T follicular helper cell (primary cell): ENCODE data around the gene CYB5D1.
A peak's percentile ranks its signal among the peaks of the same experiment; 100 is the strongest.

Source experiments
- DNase-seq: peaks from one replicate; pipeline ENCODE4 v3.0.0-alpha.2; 2020; ENCODE audit warnings: low read depth

Gene CYB5D1

GRCh38 chr17:7885367-7886226 lies 27.8 kb downstream of the CYB5D1 start:
- DNase-seq: peak; percentile 4

GRCh38 chr17:7886227-7887037 lies 28.6 kb downstream of the CYB5D1 start:
- peak; percentile 64 for DNase-seq

GRCh38 chr17:7887038-7887481 lies 29.3 kb downstream of the CYB5D1 start:
- no peak for DNase-seq

GRCh38 chr17:7887482-7888183 lies 29.8 kb downstream of the CYB5D1 start:
- peak; percentile 82 for DNase-seq

- peak; percentile 12 for DNase-seq
Measured at GRCh38 chr17:7888184-7888920, 30.5 kb downstream of the CYB5D1 start, which contains the start of gene CHD3. Gene CHD3, plus strand, starts transcription at chr17:7888789. Its CDS starts 212 bp downstream, at chr17:7889001.

GRCh38 chr17:7889166-7889955 lies 31.6 kb downstream of the CYB5D1 start:
- peak; percentile 14 for DNase-seq

GRCh38 chr17:7893187-7893880 lies 35.5 kb downstream of the CYB5D1 start:
- DNase-seq: no peak

GRCh38 chr17:7894226-7894625 lies 36.4 kb downstream of the CYB5D1 start:
- no peak for DNase-seq

- DNase-seq: no peak
Measured at GRCh38 chr17:7894866-7895265, 37.1 kb downstream of the CYB5D1 start.

- no peak for DNase-seq
Measured at GRCh38 chr17:7897090-7897489, 39.3 kb downstream of the CYB5D1 start.

- DNase-seq: no peak
Measured at GRCh38 chr17:7897773-7898172, 40.0 kb downstream of the CYB5D1 start.

- DNase-seq: no peak
Measured at GRCh38 chr17:7903154-7904103, 45.6 kb downstream of the CYB5D1 start.

GRCh38 chr17:7909089-7909488 lies 51.3 kb downstream of the CYB5D1 start:
- no peak for DNase-seq

GRCh38 chr17:7910281-7910680 lies 52.5 kb downstream of the CYB5D1 start:
- no peak for DNase-seq

GRCh38 chr17:7910711-7911110 lies 52.9 kb downstream of the CYB5D1 start:
- DNase-seq: no peak

- no peak for DNase-seq
Measured at GRCh38 chr17:7911116-7911515, 53.3 kb downstream of the CYB5D1 start.
